K562 (cell line): ENCODE results near the gene M6PR. TPM values are rescaled to one million over a fixed set of nuclear protein-coding genes. Genes with fewer than 3 reads are reported as not detected.

Source experiments
- ATAC-seq: fragments of 200-7000 bp; cut with Tn5 transposase; 3 replicates; pipeline ENCODE4 v1.9.1; 2020; ENCODE audit warnings: moderate library complexity
- BruUV-seq: library from RNA; stranded (reverse); fragments of 400-500 nt; replicated peaks from 2 replicates; lab custom pipeline; 2021; lab: Mats Ljungman, UMichigan
- CTCF ChIA-PET: fragments of 300-600 bp; formaldehyde crosslinking; extraction: SDS; loops from one replicate; lab custom pipeline; 2021; ENCODE audit warnings: low intra/inter-chr PET ratio; lab: Yijun Ruan, JAX
- POLR2A ChIA-PET: fragments of 300-600, 350-650 bp; sonication (Branson Sonifier 250); formaldehyde crosslinking; extraction: SDS; loops from one replicate; lab custom pipeline; 2021; ENCODE audit warnings: antibody characterized with exemption, inconsistent platforms; lab: Yijun Ruan, JAX
- DNase-seq, 4 experiments: peaks; one replicate each; pipeline versions ENCODE4 v3.0.0 to v3.0.0-alpha.2; 2011 to 2018; ENCODE audit warnings: low spot score in 3 of 4, mixed read lengths in 3 of 4; ENCODE audit errors: extremely low read depth in 1 of 4
- FAIRE-seq: peaks from 2 replicates; lab custom pipeline; 2011; peaks lifted over from hg19 to GRCh38; lab: Jason Lieb, UNC
- H2AFZ ChIP-seq: 2 replicates; pipeline ENCODE4 v1.6.0; 2011; ENCODE audit warnings: low read depth, low read length, control low read depth, inconsistent platforms
- H3K27ac ChIP-seq: fragments of 200-600 bp; 3 replicates; pipeline ENCODE4 v1.8.0; 2011; ENCODE audit warnings: low read depth, mild to moderate bottlenecking, control low read depth, inconsistent platforms, low read length, moderate library complexity, mixed read lengths; ENCODE audit errors: extremely low read depth
- H3K27me3 ChIP-seq, 2 experiments: fragments of 300-600 bp in 1 of 2; 2 replicates in 1 of 2; 3 replicates in 1 of 2; pipeline versions ENCODE4 v1.6.0 to v1.8.0; 2011; ENCODE audit warnings: inconsistent platforms in 2 of 2, low read length in 2 of 2, mild to moderate bottlenecking in 1 of 2, mixed read lengths in 1 of 2, moderate library complexity in 1 of 2; ENCODE audit not compliant: control insufficient read depth in 2 of 2, insufficient read depth in 2 of 2
- H3K36me3 ChIP-seq: fragments of 300-600 bp; 3 replicates; pipeline ENCODE4 v1.8.0; 2011; ENCODE audit warnings: mild to moderate bottlenecking, low read length, inconsistent platforms; ENCODE audit not compliant: control insufficient read depth, insufficient read depth
- H3K4me1 ChIP-seq, 2 experiments: fragments of 200-600 bp in 1 of 2; replicated peaks in 1 of 2; 2 replicates in 1 of 2; 3 replicates in 1 of 2; pipeline versions ENCODE4 v1.5.1 to v1.8.0; 2011; ENCODE audit warnings: inconsistent platforms in 2 of 2, low read length in 2 of 2, mild to moderate bottlenecking in 1 of 2, mixed read lengths in 1 of 2, moderate library complexity in 1 of 2; ENCODE audit not compliant: control insufficient read depth in 2 of 2, insufficient read depth in 2 of 2
- H3K4me2 ChIP-seq: 2 replicates; pipeline ENCODE4 v1.6.1; 2011; ENCODE audit warnings: low read length, control low read depth, inconsistent platforms, mixed read lengths; ENCODE audit not compliant: insufficient read depth
- H3K4me3 ChIP-seq: fragments of 200-600 bp; sonication (generic), shearing (Covaris generic); 2 replicates; pipeline ENCODE4 v1.5.1; 2016; ENCODE audit warnings: control low read depth, inconsistent platforms
- H3K79me2 ChIP-seq: fragments of 200-600 bp; 3 replicates; pipeline ENCODE4 v1.8.0; 2011; ENCODE audit warnings: low read length, inconsistent platforms; ENCODE audit not compliant: control insufficient read depth, insufficient read depth
- H3K9ac ChIP-seq, 2 experiments: 2 replicates each; pipeline versions ENCODE4 v1.6.0 to v1.6.1; 2011; ENCODE audit warnings: low read depth in 2 of 2, low read length in 2 of 2, control low read depth in 1 of 2, inconsistent platforms in 1 of 2, mild to moderate bottlenecking in 1 of 2, mixed read lengths in 1 of 2; ENCODE audit not compliant: insufficient read depth in 1 of 2
- H3K9me1 ChIP-seq: one replicate; pipeline ENCODE4 v1.6.0; 2011; ENCODE audit warnings: inconsistent platforms, mild to moderate bottlenecking, low read length, moderate library complexity; ENCODE audit not compliant: control insufficient read depth, insufficient read depth
- H3K9me3 ChIP-seq: replicated peaks from 2 replicates; pipeline ENCODE4 v1.5.1; 2011; ENCODE audit warnings: low read depth, low read length, inconsistent platforms; ENCODE audit not compliant: control insufficient read depth, insufficient read depth
- H4K20me1 ChIP-seq: replicated peaks from 2 replicates; pipeline ENCODE4 v1.6.1; 2011; ENCODE audit warnings: low read length, inconsistent platforms, mixed read lengths; ENCODE audit not compliant: control insufficient read depth, insufficient read depth
- ZNF384 ChIP-seq: IDR thresholded peaks from 2 replicates; pipeline ENCODE4 v1.6.1; 2012; ENCODE audit warnings: low read depth, low read length, improper control_type of control experiment
- WGBS: fragments of 100-300 bp; shearing (Covaris generic); methylation state at CpG from one replicate; pipeline ENCODE4 v1.1.6; 2016; ENCODE audit warnings: low coverage, mixed read lengths; ENCODE audit not compliant: insufficient coverage; ENCODE audit errors: missing lambda C conversion rate; 5-methylcytosine and 5-hydroxymethylcytosine counted together
- in situ Hi-C: fragments of 300-500 bp; cut with MboI; formaldehyde crosslinking; loops from 4 replicates; pipeline ENCODE4 v1.15.0; 2018; ENCODE audit warnings: inconsistent platforms, mixed read lengths
- intact Hi-C: fragments of 100-400 bp; cut with micrococcal nuclease; formaldehyde crosslinking; loops from 2 replicates; pipeline ENCODE4 v1.14.2; 2022
- polyA plus RNA-seq, 8 experiments: library from polyadenylated mRNA; depleted of rRNA in 4 of 8; stranded (reverse) in 5 of 8; unstranded in 3 of 8; fragments of >200 nt; fragmentation: Nextera tagmentation in 2 of 8; fragmentation: Illumina TruSeq in 1 of 8; extraction: Ambion mirVana in 2 of 8; extraction: Trizol in 1 of 8; gene quantifications; 2 replicates each; pipeline versions ENCODE4 v1.2.1 to v1.2.3, GENCODE V29; 2011 to 2014; ENCODE audit warnings: inconsistent platforms in 1 of 8, missing spikeins in 1 of 8
- total RNA-seq, 7 experiments: library from RNA; depleted of rRNA in 6 of 7; stranded (reverse); fragments of >200 nt in 6 of 7; fragmentation: Illumina TruSeq in 2 of 7; extraction: Trizol in 2 of 7; gene quantifications; 2 replicates each; pipeline versions ENCODE4 v1.2.1 to v1.2.3, GENCODE V29; 2011 to 2021; ENCODE audit warnings: low replicate concordance in 1 of 7
- TF ChIP-seq, protein P1 (sequence below), 2 experiments: fragments of 450-650 bp; formaldehyde crosslinking in 1 of 2; IDR thresholded peaks; 2 replicates each; pipeline versions ENCODE4 v1.4.0 to v1.6.1; 2014 to 2020; ENCODE audit warnings: mild to moderate bottlenecking in 2 of 2, borderline replicate concordance in 1 of 2, low read depth in 1 of 2
- TF ChIP-seq, protein P2 (sequence below), 3 experiments: IDR thresholded peaks in 2 of 3; conservative IDR thresholded peaks in 1 of 3; 2 replicates each; pipeline ENCODE4 v1.5.1; 2011 to 2012; ENCODE audit warnings: low read length in 3 of 3, mild to moderate bottlenecking in 3 of 3, control low read depth in 2 of 3, improper control_type of control experiment in 1 of 3, inconsistent platforms in 1 of 3, low read depth in 1 of 3, mixed read lengths in 1 of 3, moderate library complexity in 1 of 3; ENCODE audit not compliant: insufficient read depth in 2 of 3

The M6PR gene
- total and polyA plus RNA-seq, 9 of the 15 experiments (the other 6 are each of a cell fraction or from before 2014, with no cell fraction given), result 78.6 to 159 (median 112) TPM

DNA sequence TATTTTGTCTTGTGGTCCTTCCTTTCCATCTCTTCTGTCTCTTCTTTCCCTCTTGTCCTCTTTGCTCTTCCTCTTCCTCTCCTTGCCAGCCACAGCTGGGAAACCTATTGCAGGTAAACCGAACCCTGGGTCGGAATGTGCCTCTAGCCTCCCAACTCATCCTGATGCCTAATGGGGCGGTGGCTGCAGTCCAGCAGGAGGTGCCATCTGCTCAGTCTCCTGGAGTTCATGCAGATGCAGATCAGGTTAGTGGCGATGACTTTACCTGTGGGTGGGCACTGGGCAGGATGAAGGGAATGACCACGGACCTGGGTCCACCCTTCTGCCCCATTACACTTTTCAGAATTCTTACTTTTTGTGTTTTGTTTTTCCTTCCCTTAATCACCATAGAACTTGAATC lies 26.9 kb downstream of the M6PR start:
- TF ChIP-seq, protein P1, sequence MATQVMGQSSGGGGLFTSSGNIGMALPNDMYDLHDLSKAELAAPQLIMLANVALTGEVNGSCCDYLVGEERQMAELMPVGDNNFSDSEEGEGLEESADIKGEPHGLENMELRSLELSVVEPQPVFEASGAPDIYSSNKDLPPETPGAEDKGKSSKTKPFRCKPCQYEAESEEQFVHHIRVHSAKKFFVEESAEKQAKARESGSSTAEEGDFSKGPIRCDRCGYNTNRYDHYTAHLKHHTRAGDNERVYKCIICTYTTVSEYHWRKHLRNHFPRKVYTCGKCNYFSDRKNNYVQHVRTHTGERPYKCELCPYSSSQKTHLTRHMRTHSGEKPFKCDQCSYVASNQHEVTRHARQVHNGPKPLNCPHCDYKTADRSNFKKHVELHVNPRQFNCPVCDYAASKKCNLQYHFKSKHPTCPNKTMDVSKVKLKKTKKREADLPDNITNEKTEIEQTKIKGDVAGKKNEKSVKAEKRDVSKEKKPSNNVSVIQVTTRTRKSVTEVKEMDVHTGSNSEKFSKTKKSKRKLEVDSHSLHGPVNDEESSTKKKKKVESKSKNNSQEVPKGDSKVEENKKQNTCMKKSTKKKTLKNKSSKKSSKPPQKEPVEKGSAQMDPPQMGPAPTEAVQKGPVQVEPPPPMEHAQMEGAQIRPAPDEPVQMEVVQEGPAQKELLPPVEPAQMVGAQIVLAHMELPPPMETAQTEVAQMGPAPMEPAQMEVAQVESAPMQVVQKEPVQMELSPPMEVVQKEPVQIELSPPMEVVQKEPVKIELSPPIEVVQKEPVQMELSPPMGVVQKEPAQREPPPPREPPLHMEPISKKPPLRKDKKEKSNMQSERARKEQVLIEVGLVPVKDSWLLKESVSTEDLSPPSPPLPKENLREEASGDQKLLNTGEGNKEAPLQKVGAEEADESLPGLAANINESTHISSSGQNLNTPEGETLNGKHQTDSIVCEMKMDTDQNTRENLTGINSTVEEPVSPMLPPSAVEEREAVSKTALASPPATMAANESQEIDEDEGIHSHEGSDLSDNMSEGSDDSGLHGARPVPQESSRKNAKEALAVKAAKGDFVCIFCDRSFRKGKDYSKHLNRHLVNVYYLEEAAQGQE (IDR thresholded peaks at IDR 0.05; ENCODE audit: borderline replicate concordance), result 0 out of 2 replicates have a peak, but pooled peaks have one; percentile 20
- TF ChIP-seq, protein P1 (CRISPR knock-in tag; IDR thresholded peaks at IDR 0.05; ENCODE audit: low read depth), result no peak
- TF ChIP-seq, protein P2, sequence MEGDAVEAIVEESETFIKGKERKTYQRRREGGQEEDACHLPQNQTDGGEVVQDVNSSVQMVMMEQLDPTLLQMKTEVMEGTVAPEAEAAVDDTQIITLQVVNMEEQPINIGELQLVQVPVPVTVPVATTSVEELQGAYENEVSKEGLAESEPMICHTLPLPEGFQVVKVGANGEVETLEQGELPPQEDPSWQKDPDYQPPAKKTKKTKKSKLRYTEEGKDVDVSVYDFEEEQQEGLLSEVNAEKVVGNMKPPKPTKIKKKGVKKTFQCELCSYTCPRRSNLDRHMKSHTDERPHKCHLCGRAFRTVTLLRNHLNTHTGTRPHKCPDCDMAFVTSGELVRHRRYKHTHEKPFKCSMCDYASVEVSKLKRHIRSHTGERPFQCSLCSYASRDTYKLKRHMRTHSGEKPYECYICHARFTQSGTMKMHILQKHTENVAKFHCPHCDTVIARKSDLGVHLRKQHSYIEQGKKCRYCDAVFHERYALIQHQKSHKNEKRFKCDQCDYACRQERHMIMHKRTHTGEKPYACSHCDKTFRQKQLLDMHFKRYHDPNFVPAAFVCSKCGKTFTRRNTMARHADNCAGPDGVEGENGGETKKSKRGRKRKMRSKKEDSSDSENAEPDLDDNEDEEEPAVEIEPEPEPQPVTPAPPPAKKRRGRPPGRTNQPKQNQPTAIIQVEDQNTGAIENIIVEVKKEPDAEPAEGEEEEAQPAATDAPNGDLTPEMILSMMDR (IDR thresholded peaks at IDR 0.05 in 2 of 3, conservative IDR thresholded peaks at IDR 0.05 in 1 of 3; ENCODE audit: insufficient read depth in 2 of 3, low read depth in 1 of 3, low read length in 3 of 3), result peak in 2 of 3 experiments; percentile 12 to 18; a peak in 1 of 6 replicates
- TF ChIP-seq ZNF384, result no peak
- H3K4me2 ChIP-seq, result no peak overlapping the region
- DNase-seq, result no peak
- no peaks in the 10 kb centered on the region for H3K27me3 ChIP-seq
- H3K4me1 ChIP-seq, result no peaks in the 10 kb centered on the region; a peak in 2 of 5 replicates
- H3K79me2 ChIP-seq, result no peaks in the 10 kb centered on the region
- H3K36me3 ChIP-seq, result no peaks in the 10 kb centered on the region
- no peak overlapping the region for H2AFZ ChIP-seq
- CTCF ChIA-PET, result no interaction called here
- no peak overlapping the region for H3K4me3 ChIP-seq
- H3K9me1 ChIP-seq, result no peaks in the 10 kb centered on the region
- intact Hi-C loops (no loop called here), in situ Hi-C loops (no loop called here)
- no TSS peak for BruUV-seq
- WGBS, result 53% methylated on average over 2 of the region's 5 CpGs
- H4K20me1 ChIP-seq, result no peaks in the 10 kb centered on the region
- H3K27ac ChIP-seq, result no peak overlapping the region
- H3K9me3 ChIP-seq, result no peaks in the 10 kb centered on the region
- no peak for ATAC-seq
- POLR2A ChIA-PET, result no interaction called here
- no peak overlapping the region for H3K9ac ChIP-seq
- FAIRE-seq, result no peak
